Measurements from ENCODE around the gene TWF2.

TWF2 gene

DNA sequence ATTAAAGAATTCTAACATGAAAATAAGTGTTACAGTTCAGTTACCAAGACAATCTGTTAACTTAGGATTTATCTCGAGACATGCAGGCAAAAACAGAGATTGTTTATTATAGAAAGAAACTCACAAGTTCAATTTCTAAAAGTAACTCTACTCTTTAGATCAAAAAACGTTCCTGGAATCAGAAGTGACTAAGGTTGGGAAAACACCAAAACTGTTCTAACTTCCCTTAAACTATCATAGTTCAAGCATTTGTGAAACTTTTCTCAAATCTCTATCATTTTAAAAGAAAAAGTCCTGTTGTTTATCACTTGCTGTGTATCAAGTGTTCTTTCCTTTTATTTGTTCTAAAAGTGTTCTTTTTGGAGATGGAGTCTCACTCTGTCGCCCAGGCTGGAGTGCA is 30.8 kb upstream of the TWF2 start:
- H3K27ac ChIP-seq, result no peak overlapping the region
- no peak for TF ChIP-seq CTCF (IDR thresholded peaks at IDR 0.05)
- TF ChIP-seq ZFX (IDR thresholded peaks at IDR 0.05; ENCODE audit: borderline replicate concordance), result no peak

DNA sequence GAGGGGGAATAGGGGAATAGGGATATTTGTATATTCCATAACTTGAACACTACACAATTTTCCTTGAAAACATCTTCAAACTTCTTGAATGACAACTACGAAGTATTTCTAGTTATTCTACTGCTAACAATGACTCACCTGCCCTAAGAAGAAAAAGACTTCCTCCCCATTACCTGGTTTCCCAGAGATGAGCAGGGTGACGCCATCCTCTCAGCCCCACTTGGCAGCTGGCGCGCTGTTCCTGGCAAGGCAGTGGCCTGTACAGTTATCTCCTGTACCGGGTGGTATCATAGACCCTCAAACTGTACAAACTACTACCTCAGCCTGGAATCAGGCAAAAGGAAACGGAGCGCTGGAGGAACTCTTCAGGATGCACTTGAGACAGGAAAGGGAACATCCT is 29.1 kb upstream of the TWF2 start:
- peak overlapping the region; percentile 5; the same call in 1 of the 2 replicates for H3K27ac ChIP-seq
- no peak for TF ChIP-seq ZFX (IDR thresholded peaks at IDR 0.05; ENCODE audit: borderline replicate concordance)
- no peak for TF ChIP-seq CTCF (IDR thresholded peaks at IDR 0.05)

- no peak for TF ChIP-seq ZFX (IDR thresholded peaks at IDR 0.05; ENCODE audit: borderline replicate concordance)
- peak; percentile 31 for TF ChIP-seq CTCF (IDR thresholded peaks at IDR 0.05)
- peak overlapping the region; percentile 28; the same call in 1 of the 2 replicates for H3K27ac ChIP-seq
Measured at GRCh38 chr3:52265387-52265786, 26.4 kb upstream of the TWF2 start.

- TF ChIP-seq ZFX (IDR thresholded peaks at IDR 0.05; ENCODE audit: borderline replicate concordance) (no peak), CTCF (IDR thresholded peaks at IDR 0.05) (no peak)
- H3K27ac ChIP-seq, result no peak overlapping the region
Measured at GRCh38 chr3:52262447-52262846, 23.5 kb upstream of the TWF2 start.

- H3K27ac ChIP-seq, result no peak overlapping the region
Measured at GRCh38 chr3:52259448-52259847, 20.5 kb upstream of the TWF2 start.

GRCh38 chr3:52259035-52259434 is 20.1 kb upstream of the TWF2 start:
- H3K27ac ChIP-seq, result no peak overlapping the region; the same call in 1 of the 2 replicates
- TF ChIP-seq ZFX (IDR thresholded peaks at IDR 0.05; ENCODE audit: borderline replicate concordance) (no peak), CTCF (IDR thresholded peaks at IDR 0.05) (no peak)

More at GRCh38 chr3:52259448-52259847, 20.5 kb upstream of the TWF2 start:
- no peak for TF ChIP-seq CTCF (IDR thresholded peaks at IDR 0.05)
- TF ChIP-seq ZFX (IDR thresholded peaks at IDR 0.05; ENCODE audit: borderline replicate concordance), result no peak

DNA sequence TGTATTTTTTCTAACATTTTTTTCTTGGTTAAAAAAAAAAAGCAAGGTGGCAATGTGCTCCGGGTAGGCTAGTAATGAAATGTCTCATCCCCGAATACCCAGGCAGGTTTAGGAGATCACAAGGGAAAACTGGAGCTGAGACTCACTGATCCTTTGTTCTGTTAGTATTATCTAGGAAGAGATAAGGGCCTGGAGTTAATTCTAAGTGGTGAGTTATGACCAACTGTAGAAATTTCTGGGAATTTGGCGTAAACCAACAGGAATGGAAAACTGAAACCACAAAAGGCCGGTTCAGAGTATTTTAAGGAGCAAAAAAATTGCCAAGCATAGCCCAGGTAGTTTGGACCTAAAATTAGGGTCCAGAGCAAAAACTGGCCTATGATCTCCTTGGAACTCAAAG is 19.0 kb upstream of the TWF2 start:
- TF ChIP-seq ZFX (IDR thresholded peaks at IDR 0.05; ENCODE audit: borderline replicate concordance), result no peak
- TF ChIP-seq CTCF (IDR thresholded peaks at IDR 0.05), result no peak

More for the DNA sequence above, 19.0 kb upstream of the TWF2 start:
- H3K27ac ChIP-seq, result no peak overlapping the region
